Liver (tissue), 9 donors: ENCODE measurements around the gene MRPL24. TPM values are rescaled to one million over a fixed set of nuclear protein-coding genes. Genes with fewer than 3 reads are reported as not detected.

ENCODE experiments used
- DNase-seq: peaks from one replicate; pipeline ENCODE4 v3.0.0-alpha.2; 2017; ENCODE audit warnings: low spot score
- H3K27ac ChIP-seq, 2 donors: one replicate each; pipeline ENCODE4 v1.7.0; 2013; ENCODE audit warnings: inconsistent platforms in 2 of 2, low read length in 2 of 2, control low read depth in 1 of 2, low read depth in 1 of 2, mild to moderate bottlenecking in 1 of 2
- H3K27me3 ChIP-seq, 4 donors: one replicate each; pipeline versions ENCODE4 v1.6.1 to v1.7.0; 2013; ENCODE audit warnings: low read length in 3 of 4, inconsistent platforms in 1 of 4, mild to moderate bottlenecking in 1 of 4, moderate library complexity in 1 of 4; ENCODE audit not compliant: control insufficient read depth in 4 of 4, insufficient read depth in 4 of 4
- H3K36me3 ChIP-seq, 4 donors: one replicate each; pipeline versions ENCODE4 v1.6.1 to v1.7.0; 2013; ENCODE audit warnings: low read length in 3 of 4, mild to moderate bottlenecking in 3 of 4, low read depth in 1 of 4, moderate library complexity in 1 of 4; ENCODE audit not compliant: control insufficient read depth in 4 of 4, insufficient read depth in 3 of 4
- H3K4me1 ChIP-seq, 4 donors: one replicate each; pipeline versions ENCODE4 v1.6.1 to v1.7.0; 2013; ENCODE audit warnings: low read length in 3 of 4, mild to moderate bottlenecking in 3 of 4, moderate library complexity in 1 of 4; ENCODE audit not compliant: control insufficient read depth in 4 of 4, insufficient read depth in 4 of 4
- H3K4me3 ChIP-seq, 3 donors: one replicate each; pipeline versions ENCODE4 v1.6.1 to v1.7.0; 2013; ENCODE audit warnings: low read length in 3 of 3, control low read depth in 1 of 3, low read depth in 1 of 3, mild to moderate bottlenecking in 1 of 3
- H3K9ac ChIP-seq, 2 donors: one replicate each; pipeline ENCODE4 v1.7.0; 2013; ENCODE audit warnings: low read length in 2 of 2, mild to moderate bottlenecking in 2 of 2, moderate library complexity in 2 of 2, control low read depth in 1 of 2, low read depth in 1 of 2
- H3K9me3 ChIP-seq, 4 donors: one replicate each; pipeline versions ENCODE4 v1.6.1 to v1.7.0; 2013; ENCODE audit warnings: low read length in 3 of 4; ENCODE audit not compliant: control insufficient read depth in 4 of 4
- CTCF ChIP-seq: fragments of 150-350 bp; IDR thresholded peaks from 2 replicates; pipeline ENCODE4 v1.5.1; 2017; ENCODE audit warnings: improper control_type of control experiment, low read depth, low read length; ENCODE audit not compliant: missing input control
- EGR1 ChIP-seq, 2 donors: IDR thresholded peaks; 2 replicates each; pipeline ENCODE4 v1.6.1; 2016 to 2018; ENCODE audit warnings: antibody characterized with exemption in 2 of 2, low read depth in 2 of 2
- FOXA1 ChIP-seq: IDR thresholded peaks from 2 replicates; pipeline ENCODE4 v1.6.1; 2016; ENCODE audit warnings: antibody characterized with exemption
- GABPA ChIP-seq, 2 donors: IDR thresholded peaks in 1 of 2; conservative IDR thresholded peaks in 1 of 2; 2 replicates each; pipeline ENCODE4 v1.6.1; 2016; ENCODE audit warnings: antibody characterized with exemption in 2 of 2, mild to moderate bottlenecking in 1 of 2, moderate library complexity in 1 of 2
- HNF4A ChIP-seq, 2 donors: conservative IDR thresholded peaks; 2 replicates each; pipeline ENCODE4 v1.6.1; 2016; ENCODE audit warnings: antibody characterized with exemption in 2 of 2, mild to moderate bottlenecking in 2 of 2
- HNF4G ChIP-seq: IDR thresholded peaks from 2 replicates; pipeline ENCODE4 v1.6.1; 2016; ENCODE audit warnings: antibody characterized with exemption
- JUND ChIP-seq, 2 donors: IDR thresholded peaks; 2 replicates each; pipeline ENCODE4 v1.6.1; 2016; ENCODE audit warnings: antibody characterized with exemption in 2 of 2
- NR2F2 ChIP-seq: IDR thresholded peaks from 2 replicates; pipeline ENCODE4 v1.6.1; 2016; ENCODE audit warnings: antibody characterized with exemption
- RAD21 ChIP-seq, 2 donors: IDR thresholded peaks; 2 replicates each; pipeline ENCODE4 v1.6.1; 2016; ENCODE audit warnings: antibody characterized with exemption in 2 of 2, mild to moderate bottlenecking in 2 of 2
- REST ChIP-seq: IDR thresholded peaks from 2 replicates; pipeline ENCODE4 v1.6.1; 2016; ENCODE audit warnings: antibody characterized with exemption, mild to moderate bottlenecking
- RXRA ChIP-seq, 2 donors: IDR thresholded peaks; 2 replicates each; pipeline ENCODE4 v1.6.1; 2017 to 2018; ENCODE audit warnings: antibody characterized with exemption in 2 of 2, mild to moderate bottlenecking in 1 of 2
- SP1 ChIP-seq: IDR thresholded peaks from 2 replicates; pipeline ENCODE4 v1.6.1; 2018; ENCODE audit warnings: antibody characterized with exemption, mild to moderate bottlenecking
- YY1 ChIP-seq: IDR thresholded peaks from 2 replicates; pipeline ENCODE4 v1.6.1; 2016; ENCODE audit warnings: antibody characterized with exemption, mild to moderate bottlenecking
- WGBS: extraction: QIAGEN DNeasy Blood & Tissue Kit; methylation state at CpG from one replicate; pipeline ENCODE4 v1.1.7; 2013; 5-methylcytosine and 5-hydroxymethylcytosine counted together
- polyA plus RNA-seq, 2 donors: library from polyadenylated mRNA; stranded (reverse) in 1 of 2; unstranded in 1 of 2; fragments of 200-250 nt in 1 of 2; fragments of >200 nt in 1 of 2; fragmentation: Nextera tagmentation in 1 of 2; extraction: Ambion mirVana in 1 of 2; gene quantifications; one replicate each; pipeline versions ENCODE4 v1.2.1 to v1.2.3, GENCODE V29; 2013 to 2015
- total RNA-seq, 2 donors: library from RNA; depleted of rRNA; stranded (reverse); fragments of >200 nt; gene quantifications; one replicate each; pipeline ENCODE4 v1.2.3, GENCODE V29; 2014
- donor health status: healthy.
- donor health status: healthy.
- donor health status: healthy.
- donor health status: healthy.
- donor health status: healthy.

The MRPL24 gene
- total and polyA plus RNA-seq, 4 donors, result 26.2 to 123 (median 61.1) TPM

GRCh38 chr1:156749419-156750118, 8.7 kb upstream of the MRPL24 start (continued):
- TF ChIP-seq REST (peak; percentile 68), NR2F2 (peak; percentile 46), SP1 (peak; percentile 86), HNF4A (conservative IDR thresholded peaks at IDR 0.05) (peak; percentile 94 to 95), HNF4G (peak; percentile 84), YY1 (peak; percentile 32), EGR1 (IDR thresholded peaks at IDR 0.05; ENCODE audit: low read depth in 2 of 2) (peak in 1 of 2 donors; percentile 20), JUND (IDR thresholded peaks at IDR 0.05) (peak in 1 of 2 donors; percentile 56), RAD21 (IDR thresholded peaks at IDR 0.05) (peak in 1 of 2 donors; percentile 13)

- TF ChIP-seq HNF4A (conservative IDR thresholded peaks at IDR 0.05), result peak; percentile 14 to 23
- TF ChIP-seq SP1, result peak; percentile 38
- peak in 1 of 2 donors; percentile 8 for TF ChIP-seq RAD21 (IDR thresholded peaks at IDR 0.05)
- TF ChIP-seq RXRA (IDR thresholded peaks at IDR 0.05), result peak; percentile 24 to 49
- peak in 1 of 2 donors; percentile 62 for TF ChIP-seq GABPA (IDR thresholded peaks at IDR 0.05 in 1 of 2, conservative IDR thresholded peaks at IDR 0.05 in 1 of 2)
- no peak for TF ChIP-seq CTCF
- TF ChIP-seq FOXA1, result no peak
- peak; percentile 72 for DNase-seq
- Histone ChIP-seq H3K9ac (peak overlapping the region; percentile 93 to 97), H3K27ac (peak overlapping the region; percentile 96 to 97), H3K27me3 (no peaks in the 10 kb centered on the region), H3K4me3 (peak overlapping the region; percentile 79 to 92 (median 86)), H3K36me3 (peaks cover 3 to 8% (median 4%) of the 10 kb centered on the region in 4 donors), H3K9me3 (no peaks in the 10 kb centered on the region), H3K4me1 (peaks cover 6 to 61% (median 56%) of the 10 kb centered on the region in 4 donors)
- 7% methylated on average over 9 of the region's 9 CpGs for WGBS
Observed at GRCh38 chr1:156748670-156749418, 8.0 kb upstream of the MRPL24 start.
